Osteocyte (in vitro differentiated cells): ENCODE measurements around the gene MVD. TPM values are rescaled to one million over a fixed set of nuclear protein-coding genes. Genes with fewer than 3 reads are reported as not detected.

Experiments used
- DNase-seq: peaks from one replicate; pipeline ENCODE4 v3.0.0; 2021; ENCODE audit warnings: mixed read lengths; ENCODE audit not compliant: unreplicated experiment; ENCODE audit errors: extremely low spot score
- H3K27ac Mint-ChIP-seq: one replicate; pipeline ENCODE4 v1.8.0; 2021; ENCODE audit warnings: mild to moderate bottlenecking, mixed read lengths; ENCODE audit not compliant: unreplicated experiment
- H3K27me3 Mint-ChIP-seq: one replicate; pipeline ENCODE4 v1.8.0; 2021; ENCODE audit warnings: mixed read lengths; ENCODE audit not compliant: unreplicated experiment
- H3K36me3 Mint-ChIP-seq: one replicate; pipeline ENCODE4 v1.8.0; 2021; ENCODE audit warnings: mixed read lengths; ENCODE audit not compliant: unreplicated experiment
- H3K4me1 Mint-ChIP-seq: one replicate; pipeline ENCODE4 v1.8.0; 2021; ENCODE audit warnings: mixed read lengths; ENCODE audit not compliant: unreplicated experiment
- H3K4me3 Mint-ChIP-seq: one replicate; pipeline ENCODE4 v1.8.0; 2021; ENCODE audit warnings: mild to moderate bottlenecking, moderate library complexity, mixed read lengths; ENCODE audit not compliant: unreplicated experiment
- H3K9me3 Mint-ChIP-seq: one replicate; pipeline ENCODE4 v1.8.0; 2021; ENCODE audit warnings: mixed read lengths; ENCODE audit not compliant: unreplicated experiment
- CTCF ChIP-seq: fragments of 200-600 bp; sonication (generic); IDR thresholded peaks from 2 replicates; pipeline ENCODE4 v1.5.0; 2021; ENCODE audit warnings: antibody characterized with exemption, mild to moderate bottlenecking, moderate library complexity
- total RNA-seq: library from RNA; stranded (reverse); gene quantifications from 2 replicates; pipeline ENCODE4 v1.2.1, GENCODE V29; 2021

MVD gene
- total RNA-seq, 1 donor from 2014 or later = 32.8 TPM

GRCh38 chr16:88685156-88686061 lies 22.5 kb upstream of the MVD start:
- H3K4me1 Mint-ChIP-seq = peaks cover 2% of the 10 kb centered on the region
- H3K27me3 Mint-ChIP-seq = peaks cover 39% of the 10 kb centered on the region
- H3K36me3 Mint-ChIP-seq = no peaks in the 10 kb centered on the region
- no peaks in the 10 kb centered on the region for H3K9me3 Mint-ChIP-seq
- no peak for DNase-seq
- peak; percentile 62 for TF ChIP-seq CTCF
- H3K4me3 Mint-ChIP-seq = no peak overlapping the region
- no peak overlapping the region for H3K27ac Mint-ChIP-seq

GRCh38 chr16:88684569-88685155 lies 21.8 kb upstream of the MVD start:
- Mint-ChIP-seq H3K9me3 (no peaks in the 10 kb centered on the region), H3K27me3 (peaks cover 38% of the 10 kb centered on the region), H3K36me3 (no peaks in the 10 kb centered on the region), H3K4me1 (peaks cover 2% of the 10 kb centered on the region), H3K27ac (no peak overlapping the region), H3K4me3 (no peak overlapping the region)
- TF ChIP-seq CTCF = no peak
- DNase-seq = no peak

GRCh38 chr16:88681709-88682451 lies 19.0 kb upstream of the MVD start:
- Mint-ChIP-seq H3K9me3 (no peaks in the 10 kb centered on the region), H3K4me3 (no peak overlapping the region), H3K4me1 (peaks cover 2% of the 10 kb centered on the region), H3K27ac (no peak overlapping the region), H3K36me3 (no peaks in the 10 kb centered on the region), H3K27me3 (peaks cover 21% of the 10 kb centered on the region)
- no peak for TF ChIP-seq CTCF
- no peak for DNase-seq

GRCh38 chr16:88681084-88681680 lies 18.3 kb upstream of the MVD start:
- Mint-ChIP-seq H3K4me3 (no peak overlapping the region), H3K27me3 (peaks cover 20% of the 10 kb centered on the region), H3K36me3 (no peaks in the 10 kb centered on the region), H3K4me1 (peaks cover 2% of the 10 kb centered on the region), H3K9me3 (no peaks in the 10 kb centered on the region), H3K27ac (no peak overlapping the region)
- DNase-seq = no peak
- TF ChIP-seq CTCF = peak; percentile 20
